ENCODE measurements around the gene SGPL1.
"Not testable (repeated sequence)": the region's sequence is repeated elsewhere in the genome, so short reads cannot be mapped to it uniquely, and the experiment has no call there.

SGPL1 gene

GRCh38 chr10:70815504-70816219 lies at the start of gene SGPL1:
Gene SGPL1, plus strand, starts transcription at chr10:70815948. Its CDS starts 906 bp downstream, at chr10:70816854.
- DNase-seq = peak; percentile 83

GRCh38 chr10:70768026-70768685 lies 47.6 kb upstream of the SGPL1 start:
- DNase-seq = not testable (repeated sequence)

- no peak for DNase-seq
Observed at GRCh38 chr10:70769121-70769520, 46.6 kb upstream of the SGPL1 start.

GRCh38 chr10:70770001-70770400 lies 45.7 kb upstream of the SGPL1 start:
- no peak for DNase-seq

- not testable (repeated sequence) for DNase-seq
Observed at GRCh38 chr10:70770516-70770915, 45.2 kb upstream of the SGPL1 start.

- DNase-seq = no peak
Observed at GRCh38 chr10:70771311-70772194, 44.2 kb upstream of the SGPL1 start.

- DNase-seq = no peak
Observed at GRCh38 chr10:70772627-70773026, 43.1 kb upstream of the SGPL1 start.

GRCh38 chr10:70773461-70773860 lies 42.3 kb upstream of the SGPL1 start:
- DNase-seq = no peak

GRCh38 chr10:70773965-70774809 lies 41.6 kb upstream of the SGPL1 start:
- DNase-seq = no peak

GRCh38 chr10:70774810-70775678 lies 40.7 kb upstream of the SGPL1 start:
- no peak for DNase-seq

GRCh38 chr10:70775679-70776454 lies 39.9 kb upstream of the SGPL1 start:
- DNase-seq = no peak

- no peak for DNase-seq
Observed at GRCh38 chr10:70776455-70777005, 39.2 kb upstream of the SGPL1 start.

- no peak for DNase-seq
Observed at GRCh38 chr10:70777063-70777875, 38.5 kb upstream of the SGPL1 start.

GRCh38 chr10:70778267-70778924 lies 37.4 kb upstream of the SGPL1 start:
- no peak for DNase-seq

GRCh38 chr10:70779088-70779487 lies 36.7 kb upstream of the SGPL1 start:
- DNase-seq = no peak

- DNase-seq = no peak
Observed at GRCh38 chr10:70779511-70780369, 36.0 kb upstream of the SGPL1 start.

GRCh38 chr10:70780370-70780760 lies 35.4 kb upstream of the SGPL1 start:
- no peak for DNase-seq

- no peak for DNase-seq
Observed at GRCh38 chr10:70780772-70781171, 35.0 kb upstream of the SGPL1 start.

All from activated CD4-positive, alpha-beta T cell treated with anti-CD3 and anti-CD28 coated beads, Interleukin-2, amount 50 U/mL, for 1 hour (primary cell).